Kidney (tissue), 22 donors: Measurements from ENCODE around the gene ZNF609. TPM values are rescaled to one million over a fixed set of nuclear protein-coding genes. Genes with fewer than 3 reads are reported as not detected.

Experiments used
- DNase-seq, 5 donors: peaks; one replicate each; pipeline ENCODE4 v3.0.0-alpha.2; 2013 to 2020
- FAIRE-seq: peaks from 2 replicates; lab custom pipeline; 2012; peaks lifted over from hg19 to GRCh38; lab: Jason Lieb, UNC
- H3K27ac ChIP-seq, 2 donors: one replicate each; pipeline ENCODE4 v1.7.0; 2013; ENCODE audit warnings: low read depth in 2 of 2, low read length in 2 of 2, inconsistent platforms in 1 of 2
- H3K27me3 ChIP-seq: one replicate; pipeline ENCODE4 v1.7.1; 2013; ENCODE audit warnings: low read length, inconsistent platforms; ENCODE audit not compliant: control insufficient read depth, insufficient read depth
- H3K36me3 ChIP-seq, 3 donors: one replicate each; pipeline versions ENCODE4 v1.7.0 to v1.7.1; 2013; ENCODE audit warnings: low read length in 3 of 3, control low read depth in 1 of 3, inconsistent platforms in 1 of 3; ENCODE audit not compliant: insufficient read depth in 3 of 3, control insufficient read depth in 2 of 3
- H3K4me1 ChIP-seq, 3 donors: one replicate each; pipeline versions ENCODE4 v1.7.0 to v1.7.1; 2013; ENCODE audit warnings: low read length in 3 of 3, inconsistent platforms in 1 of 3, low read depth in 1 of 3; ENCODE audit not compliant: control insufficient read depth in 2 of 3, insufficient read depth in 2 of 3
- H3K4me3 ChIP-seq, 3 donors: one replicate each; pipeline versions ENCODE4 v1.7.0 to v1.8.1; 2013; ENCODE audit warnings: low read length in 3 of 3, control low read depth in 1 of 3, inconsistent platforms in 1 of 3
- H3K9ac ChIP-seq, 3 donors: one replicate each; pipeline versions ENCODE4 v1.7.0 to v1.7.1; 2013; ENCODE audit warnings: low read length in 3 of 3, control low read depth in 1 of 3, inconsistent platforms in 1 of 3
- H3K9me3 ChIP-seq, 3 donors: one replicate each; pipeline versions ENCODE4 v1.7.0 to v1.7.1; 2013; ENCODE audit warnings: low read length in 3 of 3, control low read depth in 1 of 3, inconsistent platforms in 1 of 3; ENCODE audit not compliant: control insufficient read depth in 2 of 3, insufficient read depth in 1 of 3
- CTCF ChIP-seq: IDR thresholded peaks from 3 replicates; pipeline ENCODE4 v1.5.1; 2012; ENCODE audit warnings: mild to moderate bottlenecking, moderate library complexity, borderline replicate concordance; ENCODE audit not compliant: insufficient read depth; ENCODE audit errors: extremely low read depth
- intact Hi-C: fragments of 100-400 bp; cut with DNase I; formaldehyde crosslinking; loops from one replicate; pipeline ENCODE4 v1.11.1; 2022
- long read RNA-seq, 10 donors: library from polyadenylated mRNA in 1 of 10; unstranded in 1 of 10; transcript quantifications; one replicate each; pipeline ENCODE4 v2.0.0 and lab custom pipeline, GENCODE V29; 2021 to 2026
- polyA plus RNA-seq: library from polyadenylated mRNA; stranded (reverse); fragments of 350-450 nt; fragmentation: Illumina TruSeq; extraction: RNeasy Lipid Tissue Mini Kit (QIAGEN cat#74804); gene quantifications from one replicate; pipeline ENCODE4 v1.2.3, GENCODE V29; 2014; ENCODE audit warnings: low read depth, low replicate concordance; ENCODE audit not compliant: insufficient read depth
- total RNA-seq: library from RNA; stranded (reverse); fragmentation: NEBNext Ultra II Directional; extraction: Animal tissue kit (Norgen Biotek cat#: 25700); gene quantifications from one replicate; pipeline ENCODE4 v1.2.1, GENCODE V29; 2021
- donor health status: control.
- donor health status: control.
- donor health status: control.
- donor health status: control.
- donor health status: control.
- donor health status: DM: yes; HTN: yes; CAD: no.
- donor health status: Normal renal cell carcinoma (clear cell type).

ZNF609 gene
- total RNA-seq (37.2 TPM), polyA plus RNA-seq (3.1 TPM)
- long read RNA-seq, donor 1, result 0 reads
- long read RNA-seq, donor 2, partial matches to known transcripts, result 0 of 9 reads
- long read RNA-seq, donor 2, other reads (novel, unspliced or antisense), result 5 of 9 reads
- long read RNA-seq, donor 3, partial matches to known transcripts, result 5 of 13 reads
- long read RNA-seq, donor 3, other reads (novel, unspliced or antisense), result 7 of 13 reads
- long read RNA-seq, donor 4, partial matches to known transcripts, result 16 of 25 reads
- long read RNA-seq, donor 4, other reads (novel, unspliced or antisense), result 8 of 25 reads
- long read RNA-seq, donor 5, result 0 reads
- long read RNA-seq, donor 6, result 0 reads
- long read RNA-seq, donor 7, partial matches to known transcripts, result 7 of 19 reads
- long read RNA-seq, donor 7, other reads (novel, unspliced or antisense), result 10 of 19 reads
- long read RNA-seq, donor 8, transcript ZNF609-202 (2 exons, 3,863 nt), result major isoform, 5 of 13 reads
- long read RNA-seq, donor 8, partial matches to known transcripts, result 8 of 13 reads
- long read RNA-seq, donor 8, other reads (novel, unspliced or antisense), result 0 of 13 reads
- long read RNA-seq, donor 9, partial matches to known transcripts, result 56 of 57 reads
- long read RNA-seq, donor 9, other reads (novel, unspliced or antisense), result 0 of 57 reads
- long read RNA-seq, donor 10, partial matches to known transcripts, result 0 of 7 reads
- long read RNA-seq, donor 10, other reads (novel, unspliced or antisense), result 6 of 7 reads

GRCh38 chr15:64460206-64460723 is at the start of gene ZNF609:
TSS of gene ZNF609 (plus strand) at chr15:64460578. CDS start at chr15:64499420, 38,842 bp downstream.
- peak; percentile 96 to 99 (median 98) for DNase-seq

GRCh38 chr15:64412216-64412615 is 48.2 kb upstream of the ZNF609 start:
- peaks cover 8 to 31% (median 24%) of the 10 kb centered on the region in 3 donors for H3K36me3 ChIP-seq
- H3K4me1 ChIP-seq, result no peaks in the 10 kb centered on the region
- no peak for DNase-seq
- H3K9me3 ChIP-seq, result no peaks in the 10 kb centered on the region
- no peak overlapping the region for H3K9ac ChIP-seq
- no peaks in the 10 kb centered on the region for H3K27me3 ChIP-seq
- no peak overlapping the region for H3K4me3 ChIP-seq
- no peak overlapping the region for H3K27ac ChIP-seq
- TF ChIP-seq CTCF, result no peak
- intact Hi-C loops, result no loop called here
- FAIRE-seq, result no peak

More at GRCh38 chr15:64460206-64460723, at the start of gene ZNF609:
- no peak for TF ChIP-seq CTCF
- Histone ChIP-seq H3K4me3 (peak within 1 kb of the TSS; percentile 70 to 94 (median 78)), H3K27ac (peak within 1 kb of the TSS; percentile 65 to 71), H3K4me1 (peaks cover 2 to 19% (median 17%) of the 10 kb centered on the region in 3 donors), H3K27me3 (no peaks in the 10 kb centered on the region), H3K9me3 (no peaks in the 10 kb centered on the region), H3K9ac (peak within 1 kb of the TSS; percentile 63 to 66 (median 64)), H3K36me3 (peaks cover 0 to 3% (median 0%) of the 10 kb centered on the region in 3 donors)
- intact Hi-C loops, result no loop called here
- no peak for FAIRE-seq

- peaks cover 3 to 43% (median 17%) of the 10 kb centered on the region in 3 donors for H3K36me3 ChIP-seq
- no peak for DNase-seq
- no peak for FAIRE-seq
- H3K4me3 ChIP-seq, result no peak overlapping the region
- H3K4me1 ChIP-seq, result no peaks in the 10 kb centered on the region
- H3K9ac ChIP-seq, result no peak overlapping the region
- TF ChIP-seq CTCF, result no peak
- no peaks in the 10 kb centered on the region for H3K27me3 ChIP-seq
- no peak overlapping the region for H3K27ac ChIP-seq
- no peaks in the 10 kb centered on the region for H3K9me3 ChIP-seq
- intact Hi-C loops, result no loop called here
These were observed 37.7 kb upstream of the ZNF609 start for GRCh38 chr15:64422697-64423096.
